K562 (cell line): Measurements from ENCODE around the gene CD276. TPM values are rescaled to one million over a fixed set of nuclear protein-coding genes. Genes with fewer than 3 reads are reported as not detected.

Experiments used
- ATAC-seq: fragments of 200-7000 bp; cut with Tn5 transposase; 3 replicates; pipeline ENCODE4 v1.9.1; 2020; ENCODE audit warnings: moderate library complexity
- BruUV-seq: library from RNA; stranded (reverse); fragments of 400-500 nt; replicated peaks from 2 replicates; lab custom pipeline; 2021; lab: Mats Ljungman, UMichigan
- CTCF ChIA-PET: fragments of 300-600 bp; formaldehyde crosslinking; extraction: SDS; loops from one replicate; lab custom pipeline; 2021; ENCODE audit warnings: low intra/inter-chr PET ratio; lab: Yijun Ruan, JAX
- POLR2A ChIA-PET: fragments of 300-600, 350-650 bp; sonication (Branson Sonifier 250); formaldehyde crosslinking; extraction: SDS; loops from one replicate; lab custom pipeline; 2021; ENCODE audit warnings: antibody characterized with exemption, inconsistent platforms; lab: Yijun Ruan, JAX
- DNase-seq, 4 experiments: peaks; one replicate each; pipeline versions ENCODE4 v3.0.0 to v3.0.0-alpha.2; 2011 to 2018; ENCODE audit warnings: low spot score in 3 of 4, mixed read lengths in 3 of 4; ENCODE audit errors: extremely low read depth in 1 of 4
- FAIRE-seq: peaks from 2 replicates; lab custom pipeline; 2011; peaks lifted over from hg19 to GRCh38; lab: Jason Lieb, UNC
- H2AFZ ChIP-seq: 2 replicates; pipeline ENCODE4 v1.6.0; 2011; ENCODE audit warnings: low read depth, low read length, control low read depth, inconsistent platforms
- H3K27ac ChIP-seq: fragments of 200-600 bp; 3 replicates; pipeline ENCODE4 v1.8.0; 2011; ENCODE audit warnings: low read depth, mild to moderate bottlenecking, control low read depth, inconsistent platforms, low read length, moderate library complexity, mixed read lengths; ENCODE audit errors: extremely low read depth
- H3K27me3 ChIP-seq, 2 experiments: fragments of 300-600 bp in 1 of 2; 2 replicates in 1 of 2; 3 replicates in 1 of 2; pipeline versions ENCODE4 v1.6.0 to v1.8.0; 2011; ENCODE audit warnings: inconsistent platforms in 2 of 2, low read length in 2 of 2, mild to moderate bottlenecking in 1 of 2, mixed read lengths in 1 of 2, moderate library complexity in 1 of 2; ENCODE audit not compliant: control insufficient read depth in 2 of 2, insufficient read depth in 2 of 2
- H3K36me3 ChIP-seq: fragments of 300-600 bp; 3 replicates; pipeline ENCODE4 v1.8.0; 2011; ENCODE audit warnings: mild to moderate bottlenecking, low read length, inconsistent platforms; ENCODE audit not compliant: control insufficient read depth, insufficient read depth
- H3K4me1 ChIP-seq, 2 experiments: fragments of 200-600 bp in 1 of 2; replicated peaks in 1 of 2; 2 replicates in 1 of 2; 3 replicates in 1 of 2; pipeline versions ENCODE4 v1.5.1 to v1.8.0; 2011; ENCODE audit warnings: inconsistent platforms in 2 of 2, low read length in 2 of 2, mild to moderate bottlenecking in 1 of 2, mixed read lengths in 1 of 2, moderate library complexity in 1 of 2; ENCODE audit not compliant: control insufficient read depth in 2 of 2, insufficient read depth in 2 of 2
- H3K4me2 ChIP-seq: 2 replicates; pipeline ENCODE4 v1.6.1; 2011; ENCODE audit warnings: low read length, control low read depth, inconsistent platforms, mixed read lengths; ENCODE audit not compliant: insufficient read depth
- H3K4me3 ChIP-seq: fragments of 200-600 bp; sonication (generic), shearing (Covaris generic); 2 replicates; pipeline ENCODE4 v1.5.1; 2016; ENCODE audit warnings: control low read depth, inconsistent platforms
- H3K79me2 ChIP-seq: fragments of 200-600 bp; 3 replicates; pipeline ENCODE4 v1.8.0; 2011; ENCODE audit warnings: low read length, inconsistent platforms; ENCODE audit not compliant: control insufficient read depth, insufficient read depth
- H3K9ac ChIP-seq, 2 experiments: 2 replicates each; pipeline versions ENCODE4 v1.6.0 to v1.6.1; 2011; ENCODE audit warnings: low read depth in 2 of 2, low read length in 2 of 2, control low read depth in 1 of 2, inconsistent platforms in 1 of 2, mild to moderate bottlenecking in 1 of 2, mixed read lengths in 1 of 2; ENCODE audit not compliant: insufficient read depth in 1 of 2
- H3K9me1 ChIP-seq: one replicate; pipeline ENCODE4 v1.6.0; 2011; ENCODE audit warnings: inconsistent platforms, mild to moderate bottlenecking, low read length, moderate library complexity; ENCODE audit not compliant: control insufficient read depth, insufficient read depth
- H3K9me3 ChIP-seq: replicated peaks from 2 replicates; pipeline ENCODE4 v1.5.1; 2011; ENCODE audit warnings: low read depth, low read length, inconsistent platforms; ENCODE audit not compliant: control insufficient read depth, insufficient read depth
- H4K20me1 ChIP-seq: replicated peaks from 2 replicates; pipeline ENCODE4 v1.6.1; 2011; ENCODE audit warnings: low read length, inconsistent platforms, mixed read lengths; ENCODE audit not compliant: control insufficient read depth, insufficient read depth
- ARID3B ChIP-seq: fragments of 250-450 bp; sonication (Bioruptor Pico); IDR thresholded peaks from 2 replicates; pipeline ENCODE4 v1.4.0; 2020; ENCODE audit warnings: borderline replicate concordance
- ATF3 ChIP-seq, 2 experiments: fragments of 450-650 bp in 1 of 2; sonication (generic) in 1 of 2; formaldehyde crosslinking in 1 of 2; IDR thresholded peaks in 1 of 2; conservative IDR thresholded peaks in 1 of 2; 2 replicates each; pipeline versions ENCODE4 v1.6.1 to v1.8.1; 2016 to 2023; ENCODE audit warnings: mild to moderate bottlenecking in 2 of 2, moderate library complexity in 2 of 2, inconsistent platforms in 1 of 2, missing genetic modification reagents in 1 of 2
- CREM ChIP-seq: IDR thresholded peaks from 2 replicates; pipeline ENCODE4 v1.6.1; 2014; ENCODE audit warnings: antibody characterized with exemption, low read depth
- EGR1 ChIP-seq: fragments of 450-650 bp; conservative IDR thresholded peaks from 2 replicates; pipeline ENCODE4 v1.6.1; 2017; ENCODE audit warnings: mild to moderate bottlenecking
- FOSL1 ChIP-seq: fragments of 200-800 bp; sonication (Bioruptor generic); conservative IDR thresholded peaks from 2 replicates; pipeline ENCODE4 v1.6.1; 2016; ENCODE audit warnings: missing genetic modification characterization, missing compliant biosample characterization
- GABPB2 ChIP-seq: fragments of 250-450 bp; sonication (Bioruptor Pico); conservative IDR thresholded peaks from 2 replicates; pipeline ENCODE4 v1.5.1; 2021; ENCODE audit warnings: mild to moderate bottlenecking
- HIVEP1 ChIP-seq: fragments of 250-450 bp; sonication (Bioruptor Pico); IDR thresholded peaks from 2 replicates; pipeline ENCODE4 v1.4.0; 2020; ENCODE audit warnings: mild to moderate bottlenecking
- JUN ChIP-seq, 2 experiments: sonication (generic) in 1 of 2; formaldehyde crosslinking in 1 of 2; IDR thresholded peaks; 2 replicates each; pipeline versions ENCODE4 v1.6.1 to v1.8.0; 2012 to 2022; ENCODE audit warnings: borderline replicate concordance in 2 of 2, mild to moderate bottlenecking in 2 of 2, improper control_type of control experiment in 1 of 2, low read depth in 1 of 2, low read length in 1 of 2, missing genetic modification reagents in 1 of 2
- NCOA2 ChIP-seq, 2 experiments: fragments of 450-650 bp; IDR thresholded peaks; 2 replicates each; pipeline ENCODE4 v1.6.1; 2018; ENCODE audit warnings: mild to moderate bottlenecking in 2 of 2, moderate library complexity in 1 of 2; ENCODE audit not compliant: partially characterized antibody in 2 of 2
- SAFB ChIP-seq: fragments of 200-400 bp; formaldehyde crosslinking; IDR thresholded peaks from 2 replicates; pipeline ENCODE4 v1.6.1; 2017; ENCODE audit warnings: low read depth, low read length, borderline replicate concordance
- SREBF1 ChIP-seq: fragments of 150-350 bp; IDR thresholded peaks from 2 replicates; pipeline ENCODE4 v1.6.1; 2014; ENCODE audit warnings: antibody characterized with exemption, low read depth, low read length, borderline replicate concordance
- TSC22D4 ChIP-seq: fragments of 450-650 bp; IDR thresholded peaks from 2 replicates; pipeline ENCODE4 v1.6.1; 2016; ENCODE audit warnings: missing genetic modification characterization, missing biosample characterization, control low read depth
- XRCC3 ChIP-seq: fragments of 450-650 bp; IDR thresholded peaks from 2 replicates; pipeline ENCODE4 v1.6.1; 2017; ENCODE audit warnings: mild to moderate bottlenecking, moderate library complexity
- ZFP1 ChIP-seq: fragments of 450-650 bp; formaldehyde crosslinking; IDR thresholded peaks from 2 replicates; pipeline ENCODE4 v1.4.0; 2020; ENCODE audit warnings: mild to moderate bottlenecking, mixed read lengths
- ZNF274 ChIP-seq: IDR thresholded peaks from 2 replicates; pipeline ENCODE4 v1.6.1; 2011; ENCODE audit warnings: low read depth, mild to moderate bottlenecking, low read length, moderate library complexity, borderline replicate concordance
- WGBS: fragments of 100-300 bp; shearing (Covaris generic); methylation state at CpG from one replicate; pipeline ENCODE4 v1.1.6; 2016; ENCODE audit warnings: low coverage, mixed read lengths; ENCODE audit not compliant: insufficient coverage; ENCODE audit errors: missing lambda C conversion rate; 5-methylcytosine and 5-hydroxymethylcytosine counted together
- in situ Hi-C: fragments of 300-500 bp; cut with MboI; formaldehyde crosslinking; loops from 4 replicates; pipeline ENCODE4 v1.15.0; 2018; ENCODE audit warnings: inconsistent platforms, mixed read lengths
- intact Hi-C: fragments of 100-400 bp; cut with micrococcal nuclease; formaldehyde crosslinking; loops from 2 replicates; pipeline ENCODE4 v1.14.2; 2022
- polyA plus RNA-seq, 8 experiments: library from polyadenylated mRNA; depleted of rRNA in 4 of 8; stranded (reverse) in 5 of 8; unstranded in 3 of 8; fragments of >200 nt; fragmentation: Nextera tagmentation in 2 of 8; fragmentation: Illumina TruSeq in 1 of 8; extraction: Ambion mirVana in 2 of 8; extraction: Trizol in 1 of 8; gene quantifications; 2 replicates each; pipeline versions ENCODE4 v1.2.1 to v1.2.3, GENCODE V29; 2011 to 2014; ENCODE audit warnings: inconsistent platforms in 1 of 8, missing spikeins in 1 of 8
- total RNA-seq, 7 experiments: library from RNA; depleted of rRNA in 6 of 7; stranded (reverse); fragments of >200 nt in 6 of 7; fragmentation: Illumina TruSeq in 2 of 7; extraction: Trizol in 2 of 7; gene quantifications; 2 replicates each; pipeline versions ENCODE4 v1.2.1 to v1.2.3, GENCODE V29; 2011 to 2021; ENCODE audit warnings: low replicate concordance in 1 of 7
- TF ChIP-seq, protein P1 (sequence below): fragments of 200-800 bp; sonication (Bioruptor generic); IDR thresholded peaks from 2 replicates; pipeline ENCODE4 v1.6.1; 2017; ENCODE audit warnings: missing genetic modification characterization, missing compliant biosample characterization
- TF ChIP-seq, protein P2 (sequence below): fragments of 250-450 bp; sonication (Bioruptor Pico); IDR thresholded peaks from 2 replicates; pipeline ENCODE4 v1.5.0; 2021

The CD276 gene
- total and polyA plus RNA-seq, 9 of the 15 experiments (the other 6 are each of a cell fraction or from before 2014, with no cell fraction given) = 0.11 to 3.6 (median 2.3) TPM

GRCh38 chr15:73686781-73687256 is 2.6 kb downstream of the CD276 start:
- H3K27ac ChIP-seq = no peak overlapping the region
- no peak overlapping the region for H3K4me2 ChIP-seq
- ChIA-PET CTCF (no interaction called here), POLR2A (interaction anchor here (1.2 to 1.3 kb wide), 2 partner anchors 11 to 12 kb away, joined by 3 to 6 read pairs; no protein-coding TSS in a partner anchor)
- no peak overlapping the region for H3K4me3 ChIP-seq
- H3K36me3 ChIP-seq = no peaks in the 10 kb centered on the region
- in situ Hi-C loops (no loop called here), intact Hi-C loops (no loop called here)
- no peak for ATAC-seq
- H2AFZ ChIP-seq = no peak overlapping the region
- peaks cover 14 to 35% of the 10 kb centered on the region in 2 experiments for H3K27me3 ChIP-seq
- no TSS peak for BruUV-seq
- peak in 3 of 4 experiments; percentile 22 to 31 (median 25) for DNase-seq
- H3K4me1 ChIP-seq = peaks cover 5 to 16% of the 10 kb centered on the region in 2 experiments; a peak in 4 of 5 replicates
- peak; percentile 73 for FAIRE-seq
- no peaks in the 10 kb centered on the region for H3K79me2 ChIP-seq
- no peaks in the 10 kb centered on the region for H3K9me1 ChIP-seq
- no peak overlapping the region for H3K9ac ChIP-seq
- WGBS = 25% methylated on average over 4 of the region's 4 CpGs
- H4K20me1 ChIP-seq = peaks cover 11% of the 10 kb centered on the region
- H3K9me3 ChIP-seq = no peaks in the 10 kb centered on the region
- TF ChIP-seq SAFB (no peak), HIVEP1 (no peak), ATF3 (IDR thresholded peaks at IDR 0.05) (peak; percentile 84), ATF3 (CRISPR knock-in tag; conservative IDR thresholded peaks at IDR 0.05) (no peak), EGR1 (peak; percentile 61), TSC22D4 (tag) (no peak), SREBF1 (no peak), JUN (IDR thresholded peaks at IDR 0.05; ENCODE audit: borderline replicate concordance, low read depth, low read length) (0 out of 2 replicates have a peak, but pooled peaks have one; percentile 32), JUN (CRISPR knock-in tag; IDR thresholded peaks at IDR 0.05; ENCODE audit: borderline replicate concordance) (no peak), NCOA2 (IDR thresholded peaks at IDR 0.05; ENCODE audit: partially characterized antibody in 2 of 2) (peak in 1 of 2 experiments; percentile 83), CREM (peak; percentile 82), FOSL1 (tag) (peak; percentile 75), ZNF274 (no peak), ZFP1 (CRISPR knock-in tag) (no peak), GABPB2 (CRISPR knock-in tag) (no peak), XRCC3 (no peak), ARID3B (CRISPR knock-in tag) (no peak)
- TF ChIP-seq, protein P1, sequence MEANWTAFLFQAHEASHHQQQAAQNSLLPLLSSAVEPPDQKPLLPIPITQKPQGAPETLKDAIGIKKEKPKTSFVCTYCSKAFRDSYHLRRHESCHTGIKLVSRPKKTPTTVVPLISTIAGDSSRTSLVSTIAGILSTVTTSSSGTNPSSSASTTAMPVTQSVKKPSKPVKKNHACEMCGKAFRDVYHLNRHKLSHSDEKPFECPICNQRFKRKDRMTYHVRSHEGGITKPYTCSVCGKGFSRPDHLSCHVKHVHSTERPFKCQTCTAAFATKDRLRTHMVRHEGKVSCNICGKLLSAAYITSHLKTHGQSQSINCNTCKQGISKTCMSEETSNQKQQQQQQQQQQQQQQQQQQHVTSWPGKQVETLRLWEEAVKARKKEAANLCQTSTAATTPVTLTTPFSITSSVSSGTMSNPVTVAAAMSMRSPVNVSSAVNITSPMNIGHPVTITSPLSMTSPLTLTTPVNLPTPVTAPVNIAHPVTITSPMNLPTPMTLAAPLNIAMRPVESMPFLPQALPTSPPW (CRISPR knock-in tag) = peak; percentile 30; the same call in 1 of the 2 replicates
- TF ChIP-seq, protein P2, sequence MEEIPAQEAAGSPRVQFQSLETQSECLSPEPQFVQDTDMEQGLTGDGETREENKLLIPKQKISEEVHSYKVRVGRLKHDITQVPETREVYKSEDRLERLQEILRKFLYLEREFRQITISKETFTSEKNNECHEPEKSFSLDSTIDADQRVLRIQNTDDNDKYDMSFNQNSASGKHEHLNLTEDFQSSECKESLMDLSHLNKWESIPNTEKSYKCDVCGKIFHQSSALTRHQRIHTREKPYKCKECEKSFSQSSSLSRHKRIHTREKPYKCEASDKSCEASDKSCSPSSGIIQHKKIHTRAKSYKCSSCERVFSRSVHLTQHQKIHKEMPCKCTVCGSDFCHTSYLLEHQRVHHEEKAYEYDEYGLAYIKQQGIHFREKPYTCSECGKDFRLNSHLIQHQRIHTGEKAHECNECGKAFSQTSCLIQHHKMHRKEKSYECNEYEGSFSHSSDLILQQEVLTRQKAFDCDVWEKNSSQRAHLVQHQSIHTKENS = no peak
